Keratinocyte (primary cell): ENCODE data around the gene VGLL3. TPM values are rescaled to one million over a fixed set of nuclear protein-coding genes. Genes with fewer than 3 reads are reported as not detected.

Source experiments
- DNase-seq: peaks from one replicate; pipeline ENCODE4 v3.0.0-alpha.2; 2011; ENCODE audit warnings: low read depth, missing footprints, low spot score
- FAIRE-seq: peaks from 2 replicates; lab custom pipeline; 2011; peaks lifted over from hg19 to GRCh38; lab: Jason Lieb, UNC
- H2AFZ ChIP-seq: 2 replicates; pipeline ENCODE4 v1.6.0; 2012; ENCODE audit warnings: low read length, control low read depth, inconsistent platforms; ENCODE audit not compliant: control insufficient read depth
- H3K27ac ChIP-seq: 2 replicates; pipeline ENCODE4 v1.5.1; 2011; ENCODE audit warnings: low read length; ENCODE audit not compliant: control insufficient read depth, insufficient read depth
- H3K27me3 ChIP-seq: 3 replicates; pipeline ENCODE4 v1.6.0; 2011; ENCODE audit warnings: low read length; ENCODE audit not compliant: control insufficient read depth, insufficient read depth; ENCODE audit errors: extremely low read depth
- H3K36me3 ChIP-seq, 2 experiments: 2 replicates in 1 of 2; 3 replicates in 1 of 2; pipeline ENCODE4 v1.5.1; 2011; ENCODE audit warnings: low read length in 2 of 2, mild to moderate bottlenecking in 1 of 2; ENCODE audit not compliant: control insufficient read depth in 2 of 2, insufficient read depth in 2 of 2; ENCODE audit errors: extremely low read depth in 1 of 2
- H3K4me1 ChIP-seq: 3 replicates; pipeline ENCODE4 v1.5.1; 2011; ENCODE audit warnings: low read length; ENCODE audit not compliant: control insufficient read depth, insufficient read depth; ENCODE audit errors: extremely low read depth
- H3K4me2 ChIP-seq: 3 replicates; pipeline ENCODE4 v1.6.0; 2011; ENCODE audit warnings: low read depth, low read length; ENCODE audit not compliant: control insufficient read depth, insufficient read depth; ENCODE audit errors: extremely low read depth
- H3K4me3 ChIP-seq, 3 experiments: fragments of 200-600 bp in 1 of 3; sonication (generic) in 1 of 3; 2 replicates in 2 of 3; 3 replicates in 1 of 3; pipeline ENCODE4 v1.5.1; 2011 to 2016; ENCODE audit warnings: low read length in 3 of 3, mild to moderate bottlenecking in 3 of 3, control low read depth in 2 of 3, inconsistent platforms in 1 of 3, low read depth in 1 of 3, mixed read lengths in 1 of 3, mixed run types in 1 of 3, moderate library complexity in 1 of 3; ENCODE audit not compliant: control insufficient read depth in 2 of 3, insufficient read depth in 2 of 3; ENCODE audit errors: extremely low read depth in 1 of 3
- H3K79me2 ChIP-seq: 2 replicates; pipeline ENCODE4 v1.6.0; 2012; ENCODE audit warnings: low read length; ENCODE audit not compliant: control insufficient read depth, insufficient read depth
- H3K9ac ChIP-seq: 3 replicates; pipeline ENCODE4 v1.6.0; 2011; ENCODE audit warnings: low read length; ENCODE audit not compliant: control insufficient read depth, insufficient read depth; ENCODE audit errors: extremely low read depth
- H3K9me1 ChIP-seq: 3 replicates; pipeline ENCODE4 v1.6.0; 2011; ENCODE audit warnings: low read length; ENCODE audit not compliant: control insufficient read depth, insufficient read depth; ENCODE audit errors: extremely low read depth
- H3K9me3 ChIP-seq: 2 replicates; pipeline ENCODE4 v1.5.1; 2012; ENCODE audit warnings: low read depth, low read length; ENCODE audit not compliant: control insufficient read depth
- H4K20me1 ChIP-seq: 3 replicates; pipeline ENCODE4 v1.6.0; 2011; ENCODE audit warnings: low read length; ENCODE audit not compliant: control insufficient read depth, insufficient read depth; ENCODE audit errors: extremely low read depth
- CTCF ChIP-seq, 3 experiments: IDR thresholded peaks in 1 of 3; conservative IDR thresholded peaks in 1 of 3; optimal IDR thresholded peaks in 1 of 3; 2 replicates in 2 of 3; 3 replicates in 1 of 3; pipeline versions ENCODE3 to v1.5.1; 2011; ENCODE audit warnings: low read length in 3 of 3, mild to moderate bottlenecking in 3 of 3, moderate library complexity in 2 of 3, control low read depth in 1 of 3, inconsistent platforms in 1 of 3; ENCODE audit not compliant: insufficient read depth in 2 of 3; ENCODE audit errors: extremely low read depth in 1 of 3
- EZH2 ChIP-seq: IDR thresholded peaks from one replicate; pipeline ENCODE4 v1.6.1; 2012; ENCODE audit warnings: inconsistent platforms, mild to moderate bottlenecking, low read length, moderate library complexity
- dilution Hi-C: fragments of 300-500 bp; cut with MboI; formaldehyde crosslinking; loops from one replicate; pipeline ENCODE4 v1.7.0; 2020; ENCODE audit warnings: low sequenced_read_pairs; ENCODE audit not compliant: extremely low pct_ligation_motif_present
- polyA plus RNA-seq, 5 experiments: library from polyadenylated mRNA; depleted of rRNA in 3 of 5; stranded (reverse) in 3 of 5; stranded (forward) in 1 of 5; unstranded in 1 of 5; fragments of >200 nt; gene quantifications; 1 replicate in 1 of 5; 2 replicates in 3 of 5; 3 replicates in 1 of 5; pipeline versions ENCODE4 v1.2.1 to v1.2.3, GENCODE V29; 2011 to 2012; ENCODE audit warnings: missing spikeins in 2 of 5, low read depth in 1 of 5, low replicate concordance in 1 of 5

The VGLL3 gene
- polyA plus RNA-seq, 1 donor (not counting 4 experiments of a cell fraction or from before 2014, with no cell fraction given), result 2.6 TPM

GRCh38 chr3:86930831-86931230 lies 60.1 kb downstream of the VGLL3 start:
- Histone ChIP-seq H3K9ac (no peak overlapping the region), H2AFZ (no peak overlapping the region), H3K36me3 (no peaks in the 10 kb centered on the region), H3K79me2 (no peaks in the 10 kb centered on the region), H3K4me2 (no peak overlapping the region), H3K9me3 (no peaks in the 10 kb centered on the region), H3K4me3 (no peak overlapping the region), H3K9me1 (no peaks in the 10 kb centered on the region), H3K27ac (no peak overlapping the region), H3K27me3 (no peaks in the 10 kb centered on the region), H3K4me1 (peaks cover 5% of the 10 kb centered on the region), H4K20me1 (no peaks in the 10 kb centered on the region)
- dilution Hi-C loops, result no loop called here
- TF ChIP-seq CTCF (optimal IDR thresholded peaks at IDR 0.05 in 1 of 3, IDR thresholded peaks at IDR 0.05 in 1 of 3, conservative IDR thresholded peaks at IDR 0.05 in 1 of 3; ENCODE audit: extremely low read depth in 1 of 3, insufficient read depth in 2 of 3, low read length in 3 of 3) (no peak), EZH2 (no peak)
- FAIRE-seq (no peak), DNase-seq (no peak)

DNA sequence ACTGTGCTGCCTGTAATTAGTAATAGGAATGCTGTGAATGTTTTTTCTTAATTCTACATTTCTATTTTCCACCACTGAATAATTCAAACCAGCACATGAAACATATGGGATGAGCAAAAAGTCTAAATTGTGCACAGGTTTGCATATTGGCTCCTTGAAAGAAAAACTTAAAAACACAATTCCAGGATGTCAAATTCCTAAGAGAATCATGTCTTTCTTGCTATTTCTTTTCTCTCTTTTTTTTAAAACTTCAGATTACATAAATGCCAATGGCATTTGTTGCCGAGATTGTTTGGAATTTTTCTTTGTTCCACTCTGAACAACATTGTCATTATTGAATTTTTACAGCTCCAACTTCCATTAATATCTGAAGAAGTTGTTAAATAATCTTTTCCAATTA lies 60.8 kb downstream of the VGLL3 start:
- Histone ChIP-seq H2AFZ (no peak overlapping the region), H3K4me3 (no peak overlapping the region), H3K9ac (no peak overlapping the region), H3K36me3 (no peaks in the 10 kb centered on the region), H3K4me1 (peaks cover 5% of the 10 kb centered on the region), H3K4me2 (no peak overlapping the region), H3K9me1 (no peaks in the 10 kb centered on the region), H3K9me3 (no peaks in the 10 kb centered on the region), H3K27ac (no peak overlapping the region), H4K20me1 (no peaks in the 10 kb centered on the region), H3K27me3 (no peaks in the 10 kb centered on the region), H3K79me2 (no peaks in the 10 kb centered on the region)
- dilution Hi-C loops, result no loop called here
- DNase-seq, result no peak
- no peak for FAIRE-seq
- TF ChIP-seq CTCF (optimal IDR thresholded peaks at IDR 0.05 in 1 of 3, IDR thresholded peaks at IDR 0.05 in 1 of 3, conservative IDR thresholded peaks at IDR 0.05 in 1 of 3; ENCODE audit: extremely low read depth in 1 of 3, insufficient read depth in 2 of 3, low read length in 3 of 3) (no peak), EZH2 (no peak)
